ENCODE measurements around the gene AMMECR1L.
A peak's percentile ranks its signal among the peaks of the same experiment; 100 is the strongest.

AMMECR1L gene

DNA sequence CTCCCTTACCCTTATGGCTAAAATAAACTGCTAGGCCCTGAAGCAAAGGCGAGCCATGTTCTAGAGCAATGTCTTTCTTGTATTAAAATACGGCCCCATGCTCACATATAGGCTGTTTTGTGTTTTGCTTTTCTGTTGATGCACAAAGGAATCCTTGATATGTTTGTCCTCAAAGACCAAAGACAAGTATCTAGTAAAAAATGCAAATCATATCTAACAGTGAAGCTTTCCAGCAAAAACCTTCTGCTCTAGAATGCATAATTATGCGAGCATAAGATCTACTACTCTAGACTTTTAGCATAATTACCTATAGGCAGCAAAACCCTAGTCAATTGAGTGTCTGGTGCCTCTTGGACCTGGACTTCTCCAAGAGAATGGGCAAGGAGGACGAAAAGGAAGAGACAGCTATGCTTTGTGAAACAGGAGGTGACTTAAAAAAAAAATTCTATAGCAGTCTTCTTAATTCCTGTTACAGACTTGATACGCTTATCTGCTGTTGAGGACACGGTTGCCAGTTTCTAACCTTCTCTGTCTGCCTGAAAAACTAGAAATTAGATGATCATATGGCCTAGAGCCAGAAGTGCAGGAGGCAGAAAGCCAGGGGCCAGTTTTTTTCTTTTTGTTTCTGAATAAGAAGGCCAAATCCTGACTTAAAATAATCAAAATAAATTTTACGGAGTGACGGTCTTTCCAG is 1.5 kb upstream of the AMMECR1L start:
- DNase-seq, result no peak

GRCh38 chr2:127886593-127886935 is 808 bp upstream of the AMMECR1L start:
- DNase-seq, result peak in 4 of 56 donors; percentile 18 to 73 (median 68)

DNA sequence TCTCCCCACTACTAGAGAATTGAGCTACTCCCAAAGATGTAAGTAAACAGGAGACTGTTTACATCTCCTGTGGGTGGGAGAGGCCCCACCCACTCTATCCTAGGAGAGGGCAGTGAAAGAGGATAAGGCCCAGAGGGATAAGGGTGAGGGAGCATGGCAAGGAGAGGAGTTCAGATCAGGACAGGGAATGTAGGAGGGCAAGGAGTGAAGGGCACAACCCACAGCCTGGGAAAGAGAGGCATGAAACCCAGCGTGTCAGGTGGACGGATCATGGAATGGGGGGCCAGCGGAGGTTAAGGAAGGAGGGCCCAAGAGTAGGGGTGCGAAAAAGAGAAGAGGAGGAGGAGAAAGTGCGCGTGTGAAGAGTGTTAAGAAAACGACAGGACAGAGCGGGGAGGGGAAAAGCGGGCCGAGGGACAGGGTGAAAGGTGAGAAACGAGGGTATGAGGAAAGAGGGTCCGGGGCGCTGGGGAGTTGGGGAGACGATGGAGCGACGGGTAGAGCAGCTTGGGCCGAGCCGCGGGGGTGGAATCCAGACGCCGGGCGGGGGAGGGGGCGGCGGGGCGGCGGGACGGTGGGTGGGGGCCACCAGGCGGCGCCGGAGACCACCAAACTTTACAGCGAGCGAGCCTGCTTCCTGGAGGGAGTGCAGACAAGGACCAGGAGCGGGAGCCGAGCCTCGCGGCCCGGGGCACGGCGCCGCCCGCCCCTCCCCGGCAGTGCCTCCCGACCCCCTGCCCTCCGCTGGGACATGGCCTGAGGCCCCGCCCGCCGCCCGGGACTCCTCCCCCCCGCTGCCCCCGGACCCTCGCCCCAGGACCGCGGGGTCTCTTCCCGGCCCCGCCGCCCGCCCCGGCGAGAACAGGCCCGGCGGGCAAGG is 655 bp downstream of the AMMECR1L start:
- peak in 29 of 56 donors; percentile 3 to 61 (median 20) for DNase-seq

DNA sequence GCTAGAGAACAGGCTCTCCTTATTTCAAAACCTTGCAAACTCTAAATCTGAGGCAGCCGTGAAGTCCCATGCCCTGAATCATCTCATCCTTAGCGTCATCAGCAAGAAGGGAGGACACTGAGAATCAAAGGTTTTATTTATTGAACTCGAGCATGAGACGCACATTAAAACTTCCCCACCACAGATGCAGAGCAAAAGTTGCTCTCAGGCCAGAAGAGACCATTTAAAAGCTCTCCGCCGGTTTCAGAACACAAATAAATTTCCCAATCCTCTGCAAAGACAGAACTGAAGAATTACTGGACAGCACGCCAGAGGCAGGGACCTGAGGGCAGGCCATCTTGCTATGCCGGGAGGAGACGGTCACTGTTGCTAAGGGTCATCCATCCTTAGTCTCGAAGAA is 1.3 kb downstream of the AMMECR1L start:
- DNase-seq, result no peak

- no peak for DNase-seq
Measured at GRCh38 chr2:127879899-127880298, 5.9 kb downstream of the AMMECR1L start.

GRCh38 chr2:127877626-127878025 is 8.1 kb downstream of the AMMECR1L start:
- no peak for DNase-seq

GRCh38 chr2:127877136-127877535 is 8.6 kb downstream of the AMMECR1L start:
- DNase-seq, result no peak

- DNase-seq, result no peak
Measured at GRCh38 chr2:127874378-127875269, 11.1 kb downstream of the AMMECR1L start.

- DNase-seq, result no peak
Measured at GRCh38 chr2:127873707-127874303, 12.0 kb downstream of the AMMECR1L start.

DNA sequence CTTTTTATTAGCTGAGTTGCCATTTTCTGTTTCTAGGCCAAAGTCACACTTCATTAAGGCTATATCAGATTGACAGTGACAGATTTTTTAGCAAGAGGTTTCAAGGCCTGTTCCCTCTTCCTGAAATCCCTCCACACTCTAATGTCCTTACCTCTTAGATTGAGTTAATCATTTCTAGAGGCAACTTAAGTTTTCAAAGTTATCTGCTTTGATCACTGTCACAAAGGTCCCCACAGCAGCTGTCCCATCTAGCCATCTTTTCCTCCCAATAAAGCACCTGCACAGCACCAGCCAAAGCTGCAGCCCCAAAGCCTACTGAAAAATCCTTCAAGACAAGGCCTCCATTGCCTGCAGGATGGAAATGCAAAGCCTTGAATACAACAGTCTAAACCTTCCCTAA is 13.4 kb downstream of the AMMECR1L start:
- DNase-seq, result no peak

GRCh38 chr2:127865926-127866325 is 19.8 kb downstream of the AMMECR1L start:
- DNase-seq, result no peak

DNA sequence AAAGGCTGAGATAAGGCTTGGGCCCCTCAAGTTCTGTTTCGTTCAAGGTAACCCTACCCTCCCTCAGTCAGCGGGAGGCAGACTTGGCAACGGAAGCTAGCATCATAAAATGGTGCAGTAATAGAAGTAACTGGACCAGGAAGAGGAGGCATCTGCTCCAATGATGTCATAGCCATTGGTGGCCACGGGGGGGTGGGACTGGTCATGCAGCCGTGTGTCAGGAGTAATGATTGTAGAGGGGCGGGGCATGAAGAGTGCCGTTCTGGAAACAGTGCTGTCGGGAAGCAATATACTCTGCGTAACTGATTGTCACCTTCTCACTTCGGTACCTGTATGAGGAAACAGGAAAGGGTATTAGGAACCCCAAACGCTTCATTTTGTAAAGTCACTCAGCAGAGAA is 20.9 kb downstream of the AMMECR1L start:
- no peak for DNase-seq

- DNase-seq, result no peak
Measured at GRCh38 chr2:127862228-127862627, 23.5 kb downstream of the AMMECR1L start.

- no peak for DNase-seq
Measured at GRCh38 chr2:127860130-127860529, 25.6 kb downstream of the AMMECR1L start.

DNA sequence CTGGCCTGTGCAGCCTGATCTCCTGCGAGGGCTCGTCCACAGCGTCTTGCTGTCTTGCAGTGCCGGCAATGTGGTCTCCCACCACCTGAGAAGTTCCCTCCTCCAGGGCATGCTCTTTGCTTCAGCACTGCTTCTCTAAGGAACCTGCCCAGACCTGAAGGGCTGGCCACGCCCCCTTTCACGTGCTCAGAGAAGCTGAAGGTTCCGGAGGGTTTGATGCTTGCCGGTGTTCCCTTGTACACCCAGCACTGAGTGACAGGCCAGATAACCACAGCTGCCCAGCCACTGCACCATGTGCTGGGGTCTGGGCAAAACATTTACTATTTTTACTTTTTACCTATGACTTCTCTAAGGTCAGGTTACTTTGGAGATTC is 26.1 kb downstream of the AMMECR1L start:
- DNase-seq, result peak in 1 of 56 donors; percentile 26

DNA sequence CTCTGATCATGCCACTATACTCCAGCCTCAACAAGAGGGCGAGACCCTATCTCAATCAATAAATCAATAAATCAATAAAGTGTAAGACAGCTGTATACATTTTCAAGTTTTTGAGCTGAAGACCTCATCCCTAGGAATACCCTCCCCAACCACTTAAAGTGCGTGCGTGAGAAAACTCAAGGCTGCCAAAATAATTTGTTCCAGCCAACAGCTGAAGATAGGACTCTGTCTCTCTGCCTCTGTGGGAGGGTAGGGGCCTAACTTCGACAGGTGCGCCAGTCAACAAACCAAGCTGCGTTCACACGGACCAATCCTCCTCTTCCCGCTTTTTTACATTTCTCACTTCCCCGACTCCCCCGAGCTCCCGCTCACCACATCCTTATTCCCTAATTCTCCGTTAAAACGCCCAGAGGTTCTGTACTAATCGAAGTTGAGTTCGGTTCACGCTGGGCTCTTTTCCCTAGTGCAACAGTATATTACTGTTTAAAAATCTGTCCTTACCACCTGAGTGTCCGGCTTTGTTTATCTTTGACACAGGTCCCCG is 28.4 kb downstream of the AMMECR1L start:
- DNase-seq, result no peak

- no peak for DNase-seq
Measured at GRCh38 chr2:127853671-127854070, 32.1 kb downstream of the AMMECR1L start.

GRCh38 chr2:127852388-127852787 is 33.4 kb downstream of the AMMECR1L start:
- DNase-seq, result no peak

- no peak for DNase-seq
Measured at GRCh38 chr2:127847931-127848330, 37.8 kb downstream of the AMMECR1L start.

DNA sequence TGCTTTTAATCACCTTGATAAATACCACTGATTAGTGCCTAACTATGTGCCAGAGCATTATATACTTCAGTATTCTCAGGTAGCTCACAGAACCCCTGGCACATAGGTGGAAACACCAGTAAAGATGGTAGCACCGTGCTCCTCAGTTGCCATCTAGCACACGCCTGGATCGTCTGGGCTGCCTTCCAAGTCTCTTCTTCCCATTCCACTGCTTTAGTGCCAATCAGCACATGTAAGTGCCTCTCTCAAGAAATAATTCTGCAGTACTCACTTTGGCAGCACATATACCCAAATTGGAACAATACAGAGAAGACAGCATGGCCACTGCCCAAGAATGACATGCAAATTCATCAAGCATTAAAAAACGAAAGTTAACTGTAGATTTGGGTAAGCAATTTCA is 40.8 kb downstream of the AMMECR1L start:
- no peak for DNase-seq

DNA sequence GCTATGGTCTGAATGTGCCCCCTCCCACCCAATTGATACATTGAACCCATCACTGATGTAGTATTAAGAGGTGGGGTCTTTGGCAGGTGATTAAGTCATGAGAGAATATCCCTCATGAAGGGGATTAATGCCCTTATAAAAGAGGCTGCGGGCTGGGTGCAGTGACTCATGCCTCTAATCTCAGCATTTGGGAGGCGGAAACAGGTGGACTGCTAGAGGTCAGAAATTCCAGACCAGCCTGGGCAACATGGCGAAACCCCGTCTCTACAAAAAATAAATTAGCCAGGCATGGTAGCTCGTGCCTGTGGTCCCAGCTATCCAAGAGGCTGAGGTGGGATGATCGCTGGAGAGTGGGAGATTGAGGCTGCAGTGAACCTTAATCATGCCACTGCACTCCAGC is 42.1 kb downstream of the AMMECR1L start:
- no peak for DNase-seq
